HG03103 (cell line): ENCODE measurements around the gene ZNF799.
"Not testable (repeated sequence)": the region's sequence is repeated elsewhere in the genome, so short reads cannot be mapped to it uniquely, and the experiment has no call there.

Source experiments
- ATAC-seq: cut with Tn5 transposase; IDR thresholded peaks from one replicate; pipeline ENCODE4 v1.9.1; 2021; ENCODE audit warnings: low read depth; ENCODE audit not compliant: unreplicated experiment

The ZNF799 gene

DNA sequence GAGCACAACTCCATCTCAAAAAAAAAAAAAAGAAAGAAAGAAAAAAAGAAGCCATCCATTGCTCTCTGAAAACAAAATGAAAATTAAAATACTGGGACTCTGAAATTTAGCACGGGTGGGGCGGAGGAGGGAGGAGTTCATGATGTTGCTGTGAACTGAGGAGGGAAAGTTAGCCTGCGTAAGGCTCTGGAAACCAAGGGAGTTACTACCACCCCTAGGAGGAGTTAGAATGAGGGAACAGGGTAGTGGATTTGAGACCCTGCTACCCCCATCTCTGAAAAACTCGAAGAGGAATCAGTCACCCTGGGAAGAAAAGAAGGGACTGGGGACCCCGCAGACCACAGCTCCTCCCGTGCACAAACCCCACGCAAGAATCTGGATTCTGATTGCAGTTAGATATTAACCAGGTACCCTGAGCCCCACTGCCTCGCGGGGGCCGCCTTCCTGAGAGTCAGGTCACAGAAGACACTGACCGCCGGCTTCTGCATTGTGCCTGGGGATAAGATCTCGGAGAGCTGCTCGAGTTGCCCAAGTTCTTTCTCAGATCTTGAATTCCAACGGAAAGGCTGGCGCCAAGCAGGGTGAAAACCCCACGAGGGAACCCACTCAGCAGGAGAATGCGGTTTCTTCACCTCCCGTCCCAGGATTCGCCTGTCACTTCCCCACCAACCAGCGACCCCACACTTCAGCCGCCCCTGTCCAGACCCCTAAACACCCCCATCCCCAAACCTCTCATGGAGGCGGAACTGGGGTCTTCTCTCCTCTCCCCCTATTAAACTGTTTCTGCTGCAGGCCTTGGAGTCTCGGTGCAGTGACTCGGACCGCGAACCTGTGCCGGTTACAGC lies 36.5 kb downstream of the ZNF799 start:
- ATAC-seq, result no peak

DNA sequence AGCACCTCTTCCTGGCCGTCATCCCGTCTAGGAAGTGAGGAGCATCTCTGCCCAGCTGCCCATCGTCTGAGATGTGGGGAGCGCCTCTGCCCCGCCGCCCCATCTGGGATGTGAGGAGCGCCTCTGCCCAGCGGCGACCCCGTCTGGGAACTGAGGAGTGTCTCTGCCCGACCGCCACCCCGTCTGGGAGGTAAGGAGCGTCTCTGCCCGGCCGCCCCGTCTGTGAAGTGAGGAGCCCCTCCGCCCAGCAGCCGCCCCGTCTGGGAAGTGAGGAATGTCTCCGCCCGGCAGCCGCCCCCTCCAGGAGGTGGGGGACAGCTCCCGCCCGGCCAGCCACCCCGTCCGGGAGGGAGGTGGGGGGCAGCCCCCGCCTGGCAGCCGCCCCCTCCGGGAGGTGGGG lies 38.8 kb downstream of the ZNF799 start:
- ATAC-seq, result not testable (repeated sequence)

DNA sequence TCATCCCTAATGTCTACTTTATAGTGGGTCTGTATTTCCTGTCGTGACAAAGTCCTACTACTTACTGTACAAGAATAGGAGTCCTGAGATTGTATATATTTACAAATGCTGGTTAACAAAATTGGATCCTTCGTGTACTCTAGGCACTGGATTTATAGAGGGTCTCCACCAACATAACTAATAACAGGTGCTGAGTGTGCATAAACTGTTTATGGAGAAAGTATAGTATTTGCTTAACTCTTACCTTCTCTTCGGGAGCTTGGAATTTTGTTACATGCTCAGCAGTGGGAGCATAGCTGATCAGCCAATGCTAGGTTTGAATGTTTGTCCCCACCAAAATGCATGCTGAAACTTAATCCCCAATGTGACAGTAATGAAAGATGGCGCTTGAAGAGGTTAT lies 47.7 kb downstream of the ZNF799 start:
- ATAC-seq, result no peak

DNA sequence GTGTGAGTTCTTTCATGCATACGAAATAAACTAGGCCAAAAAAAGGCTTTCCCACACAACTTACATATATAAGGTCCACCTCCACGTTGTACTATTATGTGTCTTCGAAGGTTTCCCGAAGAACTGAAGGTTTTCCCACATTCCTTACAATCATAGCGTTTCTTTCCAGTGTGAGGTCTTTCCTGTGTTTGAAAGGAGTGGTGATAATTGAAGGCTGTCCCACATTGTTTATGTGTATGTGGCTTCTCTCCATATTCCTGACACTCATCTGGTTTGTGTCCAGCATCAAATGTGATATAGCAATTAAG lies 50.2 kb downstream of the ZNF799 start:
- no peak for ATAC-seq

DNA sequence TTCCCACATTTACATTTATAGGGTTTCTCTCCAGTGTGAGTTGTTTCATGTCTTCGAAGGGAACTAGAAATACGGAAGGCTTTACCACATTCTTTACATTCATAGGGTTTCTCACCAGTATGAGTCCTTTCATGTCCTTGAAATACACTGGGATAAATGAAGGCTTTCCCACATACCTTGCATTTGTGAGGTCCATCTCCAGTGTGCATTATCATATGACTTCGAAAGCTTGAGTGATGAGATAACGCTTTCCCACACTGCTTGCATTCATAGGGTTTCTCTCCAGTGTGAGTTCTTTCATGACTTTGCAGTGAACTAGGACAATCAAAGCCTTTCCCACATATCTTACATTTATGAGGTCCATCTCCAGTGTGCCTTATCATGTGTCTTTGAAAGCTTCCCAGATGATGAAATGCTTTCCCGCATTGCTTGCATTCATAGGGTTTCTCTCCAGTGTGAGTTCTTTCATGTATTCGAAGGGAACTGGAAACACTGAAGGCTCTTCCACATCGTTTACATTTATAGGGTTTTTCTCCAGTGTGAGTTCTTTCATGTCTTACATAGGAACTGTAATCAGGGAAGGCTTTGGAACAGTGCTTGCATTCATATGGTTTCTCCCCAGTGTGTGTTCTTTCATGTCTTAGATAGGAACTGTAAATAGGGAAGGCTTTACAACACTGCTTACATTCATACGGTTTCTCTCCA lies 50.7 kb downstream of the ZNF799 start:
- ATAC-seq, result no peak

DNA sequence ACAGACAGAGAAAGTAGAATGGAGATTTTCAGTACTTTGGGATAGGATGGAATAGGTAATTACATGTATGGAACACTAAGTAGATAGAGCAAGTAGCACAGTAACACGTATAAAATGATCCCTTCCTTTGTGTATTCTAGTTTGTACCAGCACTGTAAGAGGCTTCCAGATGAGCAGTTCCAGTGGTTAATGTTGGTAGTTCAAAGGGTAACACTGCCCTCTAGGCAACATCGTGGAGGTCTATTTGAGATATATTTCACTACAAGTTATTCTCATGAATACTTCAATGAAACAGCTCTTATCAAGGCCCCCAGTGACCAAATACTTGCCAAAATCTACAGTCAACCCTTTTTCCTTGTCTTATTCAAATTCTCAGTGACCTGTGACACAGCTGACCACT lies 54.2 kb downstream of the ZNF799 start:
- ATAC-seq, result no peak

DNA sequence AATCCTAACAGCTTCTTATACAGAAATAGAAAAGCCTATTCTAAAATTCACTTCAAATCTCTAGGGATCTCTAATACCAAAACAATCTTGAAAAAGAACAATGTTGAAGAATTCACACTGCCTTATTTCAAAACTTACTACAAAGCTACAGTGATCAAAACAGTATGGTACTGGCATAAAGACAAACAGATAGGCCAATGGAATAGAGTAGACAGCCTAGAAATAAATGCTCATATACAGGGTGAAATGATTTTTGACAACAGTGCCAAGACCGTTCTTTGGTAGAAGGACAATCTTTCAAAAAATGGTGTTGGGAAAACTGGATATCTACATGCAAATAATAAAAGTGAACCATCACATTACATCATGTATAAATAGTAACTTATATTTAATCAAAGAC lies 55.9 kb downstream of the ZNF799 start:
- no peak for ATAC-seq
